ENCODE data around the gene CREBBP.

DNA sequence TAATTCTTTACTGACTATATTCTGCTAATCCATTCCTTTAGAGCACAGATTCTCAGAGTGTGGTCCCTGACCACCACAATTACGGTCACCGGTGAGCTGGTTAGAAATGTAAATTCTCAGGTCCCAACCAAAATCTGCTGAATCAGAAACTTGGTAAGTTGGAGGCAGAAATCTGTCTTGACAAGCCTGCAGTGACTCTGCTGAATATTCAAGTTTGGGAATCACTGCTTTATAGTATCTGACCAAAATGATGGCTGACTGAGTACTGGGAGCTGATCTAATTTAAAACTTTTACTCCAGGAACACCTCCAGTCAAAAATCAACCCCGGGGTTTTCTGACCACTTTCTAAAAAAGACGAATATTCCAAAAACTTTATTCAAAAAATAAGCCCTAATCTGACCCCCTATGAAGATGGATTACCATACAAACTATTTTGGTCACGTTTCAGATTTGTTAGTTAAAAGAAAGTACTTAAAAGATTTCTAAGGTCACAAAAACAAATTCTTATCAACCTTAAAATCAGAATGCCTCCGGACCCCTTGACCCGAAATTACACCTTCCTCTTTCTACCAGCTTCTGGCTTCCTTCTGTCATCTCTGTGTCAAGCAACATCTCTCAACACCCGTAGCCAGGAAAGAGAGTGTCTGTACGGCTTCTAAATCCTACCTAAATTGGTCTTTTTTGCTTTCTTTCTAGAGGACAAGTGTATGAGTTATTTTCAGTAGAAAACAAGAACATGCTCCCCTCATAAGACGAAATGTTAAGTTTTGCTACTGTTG lies 38.6 kb downstream of the CREBBP start:
- TF ChIP-seq, protein P1, sequence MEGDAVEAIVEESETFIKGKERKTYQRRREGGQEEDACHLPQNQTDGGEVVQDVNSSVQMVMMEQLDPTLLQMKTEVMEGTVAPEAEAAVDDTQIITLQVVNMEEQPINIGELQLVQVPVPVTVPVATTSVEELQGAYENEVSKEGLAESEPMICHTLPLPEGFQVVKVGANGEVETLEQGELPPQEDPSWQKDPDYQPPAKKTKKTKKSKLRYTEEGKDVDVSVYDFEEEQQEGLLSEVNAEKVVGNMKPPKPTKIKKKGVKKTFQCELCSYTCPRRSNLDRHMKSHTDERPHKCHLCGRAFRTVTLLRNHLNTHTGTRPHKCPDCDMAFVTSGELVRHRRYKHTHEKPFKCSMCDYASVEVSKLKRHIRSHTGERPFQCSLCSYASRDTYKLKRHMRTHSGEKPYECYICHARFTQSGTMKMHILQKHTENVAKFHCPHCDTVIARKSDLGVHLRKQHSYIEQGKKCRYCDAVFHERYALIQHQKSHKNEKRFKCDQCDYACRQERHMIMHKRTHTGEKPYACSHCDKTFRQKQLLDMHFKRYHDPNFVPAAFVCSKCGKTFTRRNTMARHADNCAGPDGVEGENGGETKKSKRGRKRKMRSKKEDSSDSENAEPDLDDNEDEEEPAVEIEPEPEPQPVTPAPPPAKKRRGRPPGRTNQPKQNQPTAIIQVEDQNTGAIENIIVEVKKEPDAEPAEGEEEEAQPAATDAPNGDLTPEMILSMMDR (IDR thresholded peaks at IDR 0.05): no peak
- TF ChIP-seq POLR2A (IDR thresholded peaks at IDR 0.05): no peak
